Superior temporal gyrus (tissue), 1 donor: ENCODE data around the gene SELENON.

Source experiments
- DNase-seq: peaks from one replicate; pipeline ENCODE4 v3.0.0-alpha.2; 2016; ENCODE audit errors: extremely low spot score

SELENON gene

GRCh38 chr1:25809283-25809926, 9.4 kb downstream of the SELENON start:
- no peak for DNase-seq

GRCh38 chr1:25809929-25810328, 9.9 kb downstream of the SELENON start:
- DNase-seq = no peak

GRCh38 chr1:25810341-25811299, 10.6 kb downstream of the SELENON start:
- peak; percentile 78 for DNase-seq

GRCh38 chr1:25811384-25812082, 11.5 kb downstream of the SELENON start:
- no peak for DNase-seq

- no peak for DNase-seq
Measured at GRCh38 chr1:25813071-25813733, 13.2 kb downstream of the SELENON start.

GRCh38 chr1:25813734-25814471, 13.9 kb downstream of the SELENON start:
- DNase-seq = no peak

- no peak for DNase-seq
Measured at GRCh38 chr1:25814549-25815087, 14.6 kb downstream of the SELENON start.

- DNase-seq = no peak
Measured at GRCh38 chr1:25815208-25816111, 15.5 kb downstream of the SELENON start.

GRCh38 chr1:25816112-25816718, 16.2 kb downstream of the SELENON start:
- DNase-seq = no peak

- DNase-seq = no peak
Measured at GRCh38 chr1:25817840-25818501, 18.0 kb downstream of the SELENON start.

- DNase-seq = no peak
Measured at GRCh38 chr1:25818569-25818968, 18.6 kb downstream of the SELENON start.

GRCh38 chr1:25819491-25820246, 19.7 kb downstream of the SELENON start, which contains the start of gene MTFR1L:
Gene MTFR1L, plus strand, starts transcription at chr1:25819954. Its CDS starts 3,151 bp downstream, at chr1:25823105.
- DNase-seq = peak; percentile 85

GRCh38 chr1:25820247-25821111, 20.5 kb downstream of the SELENON start:
- no peak for DNase-seq

- DNase-seq = no peak
Measured at GRCh38 chr1:25821112-25821476, 21.1 kb downstream of the SELENON start.

- no peak for DNase-seq
Measured at GRCh38 chr1:25821630-25822091, 21.7 kb downstream of the SELENON start.

GRCh38 chr1:25825605-25826004, 25.6 kb downstream of the SELENON start:
- DNase-seq = no peak

- DNase-seq = no peak
Measured at GRCh38 chr1:25826571-25826970, 26.6 kb downstream of the SELENON start.
